WTC11 (cell line): ENCODE results near the gene HECTD4. TPM values are rescaled to one million over a fixed set of nuclear protein-coding genes. Genes with fewer than 3 reads are reported as not detected.

ENCODE experiments used
- ATAC-seq: fragments of 200-7000 bp; cut with Tn5 transposase; 2 replicates; pipeline ENCODE4 v1.10.0; 2021; ENCODE audit warnings: mild to moderate bottlenecking, moderate library complexity
- CTCF ChIA-PET: fragments of 300-600 bp; sonication (Branson Sonifier 250); formaldehyde crosslinking; loops from one replicate; lab custom pipeline; 2021; ENCODE audit warnings: antibody characterized with exemption; lab: Charles Lee
- POLR2A ChIA-PET: fragments of 350-600 bp; sonication (Branson Sonifier 250); formaldehyde crosslinking; loops from one replicate; lab custom pipeline; 2021; ENCODE audit warnings: antibody characterized with exemption; lab: Charles Lee
- DNase-seq: peaks from one replicate; pipeline ENCODE4 v3.0.0; 2021; ENCODE audit warnings: low spot score
- H3K27ac Mint-ChIP-seq: 2 replicates; pipeline ENCODE4 v1.8.0; 2021; ENCODE audit warnings: mixed read lengths
- H3K27me3 Mint-ChIP-seq: 2 replicates; pipeline ENCODE4 v1.8.0; 2021; ENCODE audit warnings: low read depth, mild to moderate bottlenecking, moderate library complexity, mixed read lengths
- H3K36me3 Mint-ChIP-seq: 2 replicates; pipeline ENCODE4 v1.8.0; 2021; ENCODE audit warnings: mixed read lengths
- H3K4me1 Mint-ChIP-seq: 2 replicates; pipeline ENCODE4 v1.8.0; 2022; ENCODE audit warnings: mixed read lengths
- H3K4me3 Mint-ChIP-seq: 2 replicates; pipeline ENCODE4 v1.8.0; 2021; ENCODE audit warnings: mild to moderate bottlenecking, moderate library complexity, mixed read lengths
- H3K9me3 Mint-ChIP-seq: 2 replicates; pipeline ENCODE4 v1.8.0; 2021; ENCODE audit warnings: mixed read lengths
- ATF1 ChIP-seq: sonication (generic); formaldehyde crosslinking; IDR thresholded peaks from 2 replicates; pipeline ENCODE4 v1.8.1; 2023; ENCODE audit warnings: mild to moderate bottlenecking, moderate library complexity, missing genetic modification reagents
- ELF4 ChIP-seq: sonication (generic); formaldehyde crosslinking; IDR thresholded peaks from 2 replicates; pipeline ENCODE4 v1.8.1; 2022; ENCODE audit warnings: low read depth, mild to moderate bottlenecking, moderate library complexity, missing genetic modification reagents
- GRHL2 ChIP-seq: fragments of 250-450 bp; sonication (Bioruptor Pico); IDR thresholded peaks from 2 replicates; pipeline ENCODE4 v1.8.0; 2022; ENCODE audit warnings: mild to moderate bottlenecking, moderate library complexity; ENCODE audit not compliant: insufficient replicate concordance, severe bottlenecking
- GTF2I ChIP-seq: fragments of 250-450 bp; sonication (Bioruptor Pico); conservative IDR thresholded peaks from 2 replicates; pipeline ENCODE4 v1.4.0; 2021; ENCODE audit warnings: mild to moderate bottlenecking
- IRF2 ChIP-seq: sonication (generic); formaldehyde crosslinking; IDR thresholded peaks from 2 replicates; pipeline ENCODE4 v1.8.0; 2022; ENCODE audit warnings: low read depth, missing genetic modification reagents, borderline replicate concordance
- JAZF1 ChIP-seq: fragments of 250-450 bp; sonication (Bioruptor Pico); IDR thresholded peaks from 2 replicates; pipeline ENCODE4 v1.9.0; 2021; ENCODE audit warnings: moderate library complexity, mild to moderate bottlenecking, inconsistent platforms
- KAT7 ChIP-seq: sonication (generic); formaldehyde crosslinking; IDR thresholded peaks from 2 replicates; pipeline ENCODE4 v1.8.1; 2023; ENCODE audit warnings: missing genetic modification reagents, mild to moderate bottlenecking, borderline replicate concordance
- NFE2L1 ChIP-seq: sonication (generic); formaldehyde crosslinking; IDR thresholded peaks from 2 replicates; pipeline ENCODE4 v1.8.1; 2023; ENCODE audit warnings: missing genetic modification reagents
- NR1H2 ChIP-seq: sonication (generic); formaldehyde crosslinking; IDR thresholded peaks from 2 replicates; pipeline ENCODE4 v1.9.0; 2021; ENCODE audit warnings: mild to moderate bottlenecking, moderate library complexity, missing genetic modification reagents
- OVOL2 ChIP-seq: fragments of 250-450 bp; sonication (Bioruptor Pico); IDR thresholded peaks from 2 replicates; pipeline ENCODE4 v1.9.0; 2021; ENCODE audit warnings: mild to moderate bottlenecking, borderline replicate concordance
- RORB ChIP-seq: fragments of 250-450 bp; sonication (Bioruptor Pico); IDR thresholded peaks from 2 replicates; pipeline ENCODE4 v1.9.0; 2021; ENCODE audit warnings: mild to moderate bottlenecking
- SP1 ChIP-seq: sonication (generic); formaldehyde crosslinking; conservative IDR thresholded peaks from 2 replicates; pipeline ENCODE4 v1.8.1; 2022; ENCODE audit warnings: missing genetic modification reagents
- TEAD4 ChIP-seq: sonication (generic); formaldehyde crosslinking; IDR thresholded peaks from 2 replicates; pipeline ENCODE4 v1.8.0; 2022; ENCODE audit warnings: mild to moderate bottlenecking, missing genetic modification reagents
- ZNF138 ChIP-seq: sonication (generic); formaldehyde crosslinking; conservative IDR thresholded peaks from 2 replicates; pipeline ENCODE4 v1.8.1; 2022; ENCODE audit warnings: mild to moderate bottlenecking, moderate library complexity, missing genetic modification reagents
- ZNF317 ChIP-seq: sonication (generic); formaldehyde crosslinking; IDR thresholded peaks from 2 replicates; pipeline ENCODE4 v1.8.1; 2023; ENCODE audit warnings: low read depth, mild to moderate bottlenecking, moderate library complexity, missing genetic modification reagents, borderline replicate concordance
- total RNA-seq: library from RNA; stranded (reverse); gene quantifications from 3 replicates; pipeline ENCODE4 v1.2.3, GENCODE V29; 2021
- TF ChIP-seq, protein P1 (sequence below): sonication (generic); formaldehyde crosslinking; IDR thresholded peaks from 2 replicates; pipeline ENCODE4 v1.8.0; 2022; ENCODE audit warnings: mild to moderate bottlenecking, missing genetic modification reagents
- TF ChIP-seq, protein P2 (sequence below): sonication (generic); formaldehyde crosslinking; conservative IDR thresholded peaks from 2 replicates; pipeline ENCODE4 v1.8.1; 2022; ENCODE audit warnings: mild to moderate bottlenecking, missing genetic modification reagents
- TF ChIP-seq, protein P3 (sequence below): sonication (generic); formaldehyde crosslinking; IDR thresholded peaks from 2 replicates; pipeline ENCODE4 v1.8.1; 2023; ENCODE audit warnings: mild to moderate bottlenecking, missing genetic modification reagents
- TF ChIP-seq, protein P4 (sequence below): fragments of 250-450 bp; sonication (Bioruptor Pico); IDR thresholded peaks from 2 replicates; pipeline ENCODE4 v1.9.0; 2021; ENCODE audit warnings: mild to moderate bottlenecking, borderline replicate concordance
- TF ChIP-seq, protein P5 (sequence below): sonication (generic); formaldehyde crosslinking; IDR thresholded peaks from 2 replicates; pipeline ENCODE4 v1.8.0; 2023; ENCODE audit warnings: missing genetic modification reagents
- TF ChIP-seq, protein P6 (sequence below): sonication (generic); formaldehyde crosslinking; IDR thresholded peaks from 2 replicates; pipeline ENCODE4 v1.8.0; 2022; ENCODE audit warnings: mild to moderate bottlenecking, missing genetic modification reagents
- TF ChIP-seq, protein P7 (sequence below): sonication (generic); formaldehyde crosslinking; IDR thresholded peaks from 2 replicates; pipeline ENCODE4 v1.8.1; 2023; ENCODE audit warnings: mild to moderate bottlenecking, missing genetic modification reagents

Gene HECTD4
- total RNA-seq, 1 experiment from 2014 or later, result 31.7 TPM

DNA sequence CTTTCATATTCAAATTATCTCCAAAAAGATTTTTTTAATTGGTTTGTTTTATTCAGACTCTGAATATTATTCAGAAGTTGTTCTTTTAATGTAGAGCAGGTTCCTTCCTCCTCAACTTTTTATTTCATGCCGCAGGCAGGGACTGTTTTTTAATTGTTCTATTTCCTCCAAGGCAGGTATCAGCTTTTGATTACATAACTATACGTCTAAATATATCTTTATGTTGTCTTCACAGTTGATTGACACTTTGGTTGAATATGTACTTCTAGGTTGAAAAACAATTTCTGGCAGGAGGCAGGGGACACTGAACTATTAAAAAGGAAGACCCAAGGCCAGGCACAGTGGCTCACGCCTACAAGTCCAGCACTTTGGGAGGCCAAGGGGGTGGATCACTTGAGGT, 82.5 kb downstream of the HECTD4 start:
- Mint-ChIP-seq H3K36me3 (peaks cover 8% of the 10 kb centered on the region), H3K27ac (no peak overlapping the region)
- ChIA-PET POLR2A (no interaction called here), CTCF (no interaction called here)
- TF ChIP-seq IRF2 (CRISPR knock-in tag) (no peak), ZNF138 (no peak), GRHL2 (CRISPR knock-in tag) (no peak), TEAD4 (no peak), ZNF317 (CRISPR knock-in tag) (no peak), ELF4 (CRISPR knock-in tag) (no peak), GTF2I (CRISPR knock-in tag) (no peak), RORB (no peak), OVOL2 (CRISPR knock-in tag) (no peak), NR1H2 (CRISPR knock-in tag) (no peak)
- TF ChIP-seq, protein P1, sequence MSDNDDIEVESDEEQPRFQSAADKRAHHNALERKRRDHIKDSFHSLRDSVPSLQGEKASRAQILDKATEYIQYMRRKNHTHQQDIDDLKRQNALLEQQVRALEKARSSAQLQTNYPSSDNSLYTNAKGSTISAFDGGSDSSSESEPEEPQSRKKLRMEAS (CRISPR knock-in tag), result no peak
- TF ChIP-seq, protein P2, sequence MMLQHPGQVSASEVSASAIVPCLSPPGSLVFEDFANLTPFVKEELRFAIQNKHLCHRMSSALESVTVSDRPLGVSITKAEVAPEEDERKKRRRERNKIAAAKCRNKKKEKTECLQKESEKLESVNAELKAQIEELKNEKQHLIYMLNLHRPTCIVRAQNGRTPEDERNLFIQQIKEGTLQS (CRISPR knock-in tag), result no peak
- TF ChIP-seq, protein P3, sequence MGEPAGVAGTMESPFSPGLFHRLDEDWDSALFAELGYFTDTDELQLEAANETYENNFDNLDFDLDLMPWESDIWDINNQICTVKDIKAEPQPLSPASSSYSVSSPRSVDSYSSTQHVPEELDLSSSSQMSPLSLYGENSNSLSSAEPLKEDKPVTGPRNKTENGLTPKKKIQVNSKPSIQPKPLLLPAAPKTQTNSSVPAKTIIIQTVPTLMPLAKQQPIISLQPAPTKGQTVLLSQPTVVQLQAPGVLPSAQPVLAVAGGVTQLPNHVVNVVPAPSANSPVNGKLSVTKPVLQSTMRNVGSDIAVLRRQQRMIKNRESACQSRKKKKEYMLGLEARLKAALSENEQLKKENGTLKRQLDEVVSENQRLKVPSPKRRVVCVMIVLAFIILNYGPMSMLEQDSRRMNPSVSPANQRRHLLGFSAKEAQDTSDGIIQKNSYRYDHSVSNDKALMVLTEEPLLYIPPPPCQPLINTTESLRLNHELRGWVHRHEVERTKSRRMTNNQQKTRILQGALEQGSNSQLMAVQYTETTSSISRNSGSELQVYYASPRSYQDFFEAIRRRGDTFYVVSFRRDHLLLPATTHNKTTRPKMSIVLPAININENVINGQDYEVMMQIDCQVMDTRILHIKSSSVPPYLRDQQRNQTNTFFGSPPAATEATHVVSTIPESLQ (CRISPR knock-in tag), result no peak
- TF ChIP-seq, protein P4, sequence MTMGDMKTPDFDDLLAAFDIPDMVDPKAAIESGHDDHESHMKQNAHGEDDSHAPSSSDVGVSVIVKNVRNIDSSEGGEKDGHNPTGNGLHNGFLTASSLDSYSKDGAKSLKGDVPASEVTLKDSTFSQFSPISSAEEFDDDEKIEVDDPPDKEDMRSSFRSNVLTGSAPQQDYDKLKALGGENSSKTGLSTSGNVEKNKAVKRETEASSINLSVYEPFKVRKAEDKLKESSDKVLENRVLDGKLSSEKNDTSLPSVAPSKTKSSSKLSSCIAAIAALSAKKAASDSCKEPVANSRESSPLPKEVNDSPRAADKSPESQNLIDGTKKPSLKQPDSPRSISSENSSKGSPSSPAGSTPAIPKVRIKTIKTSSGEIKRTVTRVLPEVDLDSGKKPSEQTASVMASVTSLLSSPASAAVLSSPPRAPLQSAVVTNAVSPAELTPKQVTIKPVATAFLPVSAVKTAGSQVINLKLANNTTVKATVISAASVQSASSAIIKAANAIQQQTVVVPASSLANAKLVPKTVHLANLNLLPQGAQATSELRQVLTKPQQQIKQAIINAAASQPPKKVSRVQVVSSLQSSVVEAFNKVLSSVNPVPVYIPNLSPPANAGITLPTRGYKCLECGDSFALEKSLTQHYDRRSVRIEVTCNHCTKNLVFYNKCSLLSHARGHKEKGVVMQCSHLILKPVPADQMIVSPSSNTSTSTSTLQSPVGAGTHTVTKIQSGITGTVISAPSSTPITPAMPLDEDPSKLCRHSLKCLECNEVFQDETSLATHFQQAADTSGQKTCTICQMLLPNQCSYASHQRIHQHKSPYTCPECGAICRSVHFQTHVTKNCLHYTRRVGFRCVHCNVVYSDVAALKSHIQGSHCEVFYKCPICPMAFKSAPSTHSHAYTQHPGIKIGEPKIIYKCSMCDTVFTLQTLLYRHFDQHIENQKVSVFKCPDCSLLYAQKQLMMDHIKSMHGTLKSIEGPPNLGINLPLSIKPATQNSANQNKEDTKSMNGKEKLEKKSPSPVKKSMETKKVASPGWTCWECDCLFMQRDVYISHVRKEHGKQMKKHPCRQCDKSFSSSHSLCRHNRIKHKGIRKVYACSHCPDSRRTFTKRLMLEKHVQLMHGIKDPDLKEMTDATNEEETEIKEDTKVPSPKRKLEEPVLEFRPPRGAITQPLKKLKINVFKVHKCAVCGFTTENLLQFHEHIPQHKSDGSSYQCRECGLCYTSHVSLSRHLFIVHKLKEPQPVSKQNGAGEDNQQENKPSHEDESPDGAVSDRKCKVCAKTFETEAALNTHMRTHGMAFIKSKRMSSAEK, result no peak
- TF ChIP-seq, protein P5, sequence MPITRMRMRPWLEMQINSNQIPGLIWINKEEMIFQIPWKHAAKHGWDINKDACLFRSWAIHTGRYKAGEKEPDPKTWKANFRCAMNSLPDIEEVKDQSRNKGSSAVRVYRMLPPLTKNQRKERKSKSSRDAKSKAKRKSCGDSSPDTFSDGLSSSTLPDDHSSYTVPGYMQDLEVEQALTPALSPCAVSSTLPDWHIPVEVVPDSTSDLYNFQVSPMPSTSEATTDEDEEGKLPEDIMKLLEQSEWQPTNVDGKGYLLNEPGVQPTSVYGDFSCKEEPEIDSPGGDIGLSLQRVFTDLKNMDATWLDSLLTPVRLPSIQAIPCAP (CRISPR knock-in tag), result no peak
- TF ChIP-seq, all 79 proteins: peak for 0
- H3K4me3 Mint-ChIP-seq, result no peak overlapping the region
- no peak for ATAC-seq
- H3K27me3 Mint-ChIP-seq, result no peaks in the 10 kb centered on the region
- no peak for DNase-seq
- H3K9me3 Mint-ChIP-seq, result no peaks in the 10 kb centered on the region
- peaks cover 4% of the 10 kb centered on the region for H3K4me1 Mint-ChIP-seq

DNA sequence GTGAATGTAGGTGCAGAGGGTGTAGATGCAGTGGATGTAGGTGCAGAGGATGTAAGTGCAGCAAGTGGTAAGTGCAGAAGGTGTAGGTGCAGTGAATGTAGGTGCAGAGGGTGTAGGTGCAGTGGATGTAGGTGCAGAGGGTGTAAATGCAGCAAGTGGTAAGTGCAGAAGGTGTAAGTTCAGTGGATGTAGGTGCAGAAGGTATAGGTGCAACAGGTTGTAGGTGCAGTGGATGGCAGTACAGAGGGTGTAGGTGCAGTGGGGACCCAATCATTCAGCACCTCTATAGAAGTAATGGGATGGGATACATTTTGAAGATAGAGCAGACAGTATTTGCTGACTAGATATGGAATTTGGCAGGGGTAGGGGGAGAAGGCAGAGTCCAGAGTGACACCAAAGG, 85.0 kb downstream of the HECTD4 start:
- no peaks in the 10 kb centered on the region for H3K4me1 Mint-ChIP-seq
- ChIA-PET CTCF (no interaction called here), POLR2A (no interaction called here)
- no peak overlapping the region for H3K27ac Mint-ChIP-seq
- no peak for DNase-seq
- no peaks in the 10 kb centered on the region for H3K27me3 Mint-ChIP-seq
- TF ChIP-seq SP1 (CRISPR knock-in tag) (no peak), ATF1 (CRISPR knock-in tag) (no peak), JAZF1 (CRISPR knock-in tag) (no peak), RORB (no peak), NFE2L1 (CRISPR knock-in tag) (no peak), KAT7 (CRISPR knock-in tag) (no peak)
- TF ChIP-seq, protein P6, sequence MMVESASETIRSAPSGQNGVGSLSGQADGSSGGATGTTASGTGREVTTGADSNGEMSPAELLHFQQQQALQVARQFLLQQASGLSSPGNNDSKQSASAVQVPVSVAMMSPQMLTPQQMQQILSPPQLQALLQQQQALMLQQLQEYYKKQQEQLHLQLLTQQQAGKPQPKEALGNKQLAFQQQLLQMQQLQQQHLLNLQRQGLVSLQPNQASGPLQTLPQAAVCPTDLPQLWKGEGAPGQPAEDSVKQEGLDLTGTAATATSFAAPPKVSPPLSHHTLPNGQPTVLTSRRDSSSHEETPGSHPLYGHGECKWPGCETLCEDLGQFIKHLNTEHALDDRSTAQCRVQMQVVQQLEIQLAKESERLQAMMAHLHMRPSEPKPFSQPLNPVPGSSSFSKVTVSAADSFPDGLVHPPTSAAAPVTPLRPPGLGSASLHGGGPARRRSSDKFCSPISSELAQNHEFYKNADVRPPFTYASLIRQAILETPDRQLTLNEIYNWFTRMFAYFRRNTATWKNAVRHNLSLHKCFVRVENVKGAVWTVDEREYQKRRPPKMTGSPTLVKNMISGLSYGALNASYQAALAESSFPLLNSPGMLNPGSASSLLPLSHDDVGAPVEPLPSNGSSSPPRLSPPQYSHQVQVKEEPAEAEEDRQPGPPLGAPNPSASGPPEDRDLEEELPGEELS (CRISPR knock-in tag), result no peak
- TF ChIP-seq, protein P7, sequence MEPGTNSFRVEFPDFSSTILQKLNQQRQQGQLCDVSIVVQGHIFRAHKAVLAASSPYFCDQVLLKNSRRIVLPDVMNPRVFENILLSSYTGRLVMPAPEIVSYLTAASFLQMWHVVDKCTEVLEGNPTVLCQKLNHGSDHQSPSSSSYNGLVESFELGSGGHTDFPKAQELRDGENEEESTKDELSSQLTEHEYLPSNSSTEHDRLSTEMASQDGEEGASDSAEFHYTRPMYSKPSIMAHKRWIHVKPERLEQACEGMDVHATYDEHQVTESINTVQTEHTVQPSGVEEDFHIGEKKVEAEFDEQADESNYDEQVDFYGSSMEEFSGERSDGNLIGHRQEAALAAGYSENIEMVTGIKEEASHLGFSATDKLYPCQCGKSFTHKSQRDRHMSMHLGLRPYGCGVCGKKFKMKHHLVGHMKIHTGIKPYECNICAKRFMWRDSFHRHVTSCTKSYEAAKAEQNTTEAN (CRISPR knock-in tag), result no peak
- no peaks in the 10 kb centered on the region for H3K9me3 Mint-ChIP-seq
- no peak for ATAC-seq
- no peak overlapping the region for H3K4me3 Mint-ChIP-seq
- H3K36me3 Mint-ChIP-seq, result peaks cover 3% of the 10 kb centered on the region; the same call in 1 of the 2 replicates
